DND-41 (cell line): ENCODE results near the gene DYRK2.

Source experiments
- ATAC-seq: fragments of 200-7000 bp; cut with Tn5 transposase; 3 replicates; pipeline ENCODE4 v1.9.1; 2021; ENCODE audit warnings: low read depth; ENCODE audit not compliant: insufficient read depth
- DNase-seq: peaks from one replicate; pipeline ENCODE4 v3.0.0-alpha.2; 2020
- H2AFZ ChIP-seq: 2 replicates; pipeline ENCODE4 v1.6.0; 2012; ENCODE audit warnings: low read depth, low read length
- H3K27ac ChIP-seq: 2 replicates; pipeline ENCODE4 v1.5.1; 2012; ENCODE audit warnings: low read length, inconsistent platforms
- H3K27me3 ChIP-seq: fragments of 200-600 bp; sonication (generic); 2 replicates; pipeline ENCODE4 v1.6.0; 2012; ENCODE audit warnings: low read length, mild to moderate bottlenecking, inconsistent platforms; ENCODE audit not compliant: insufficient read depth, poor library complexity
- H3K36me3 ChIP-seq: 2 replicates; pipeline ENCODE4 v1.5.1; 2012; ENCODE audit warnings: low read length, inconsistent platforms; ENCODE audit not compliant: insufficient read depth
- H3K4me1 ChIP-seq: 2 replicates; pipeline ENCODE4 v1.5.1; 2012; ENCODE audit warnings: mild to moderate bottlenecking, low read length; ENCODE audit not compliant: insufficient read depth
- H3K4me2 ChIP-seq: 2 replicates; pipeline ENCODE4 v1.6.0; 2012; ENCODE audit warnings: mild to moderate bottlenecking, moderate library complexity, low read length, inconsistent platforms; ENCODE audit not compliant: insufficient read depth
- H3K4me3 ChIP-seq, 2 experiments: fragments of 200-600 bp in 1 of 2; shearing (Covaris generic) in 1 of 2; 2 replicates each; pipeline ENCODE4 v1.5.1; 2012 to 2016; ENCODE audit warnings: inconsistent platforms in 2 of 2, low read length in 2 of 2, mild to moderate bottlenecking in 2 of 2, low read depth in 1 of 2, moderate library complexity in 1 of 2
- H3K79me2 ChIP-seq: 2 replicates; pipeline ENCODE4 v1.6.0; 2012; ENCODE audit warnings: low read length, inconsistent platforms; ENCODE audit not compliant: insufficient read depth
- H3K9ac ChIP-seq: 2 replicates; pipeline ENCODE4 v1.6.0; 2012; ENCODE audit warnings: low read depth, mild to moderate bottlenecking, inconsistent platforms, low read length, moderate library complexity
- H3K9me3 ChIP-seq: 2 replicates; pipeline ENCODE4 v1.5.1; 2012; ENCODE audit warnings: low read length, moderate library complexity, mild to moderate bottlenecking, inconsistent platforms; ENCODE audit not compliant: insufficient read depth, severe bottlenecking
- H4K20me1 ChIP-seq: 2 replicates; pipeline ENCODE4 v1.6.0; 2012; ENCODE audit warnings: low read length; ENCODE audit not compliant: insufficient read depth
- CTCF ChIP-seq: IDR thresholded peaks from 2 replicates; pipeline ENCODE4 v1.5.1; 2012; ENCODE audit warnings: borderline replicate concordance, low read length, moderate library complexity, mild to moderate bottlenecking; ENCODE audit not compliant: poor library complexity, severe bottlenecking; ENCODE audit errors: extremely low read depth
- EZH2 ChIP-seq: IDR thresholded peaks from 3 replicates; pipeline ENCODE4 v1.6.1; 2012; ENCODE audit warnings: borderline replicate concordance, low read depth, mild to moderate bottlenecking, moderate library complexity, low read length, inconsistent platforms; ENCODE audit not compliant: severe bottlenecking

Gene DYRK2

GRCh38 chr12:67714648-67715047 is 66.1 kb downstream of the DYRK2 start:
- no peak for TF ChIP-seq CTCF
- no peak for TF ChIP-seq EZH2
- Histone ChIP-seq H3K4me1 (no peaks in the 10 kb centered on the region), H3K36me3 (no peaks in the 10 kb centered on the region), H3K9me3 (no peaks in the 10 kb centered on the region), H2AFZ (no peak overlapping the region), H3K4me2 (no peak overlapping the region), H3K27ac (no peak overlapping the region), H4K20me1 (no peaks in the 10 kb centered on the region), H3K9ac (no peak overlapping the region), H3K27me3 (no peaks in the 10 kb centered on the region), H3K4me3 (no peak overlapping the region), H3K79me2 (no peaks in the 10 kb centered on the region)
- ATAC-seq (no peak), DNase-seq (no peak)
